SK-N-SH (cell line): ENCODE measurements around the gene AK5. TPM values are rescaled to one million over a fixed set of nuclear protein-coding genes. Genes with fewer than 3 reads are reported as not detected.

Experiments
- CTCF ChIA-PET: fragments of 300-600, 350-600 bp; formaldehyde crosslinking; extraction: SDS; loops from one replicate; lab custom pipeline; 2021; lab: Yijun Ruan, JAX
- POLR2A ChIA-PET: fragments of 350-600 bp; sonication (Branson Sonifier 250); formaldehyde crosslinking; extraction: SDS; loops from one replicate; lab custom pipeline; 2020; ENCODE audit warnings: antibody characterized with exemption, inconsistent platforms; lab: Yijun Ruan, JAX
- DNase-seq: peaks from one replicate; pipeline ENCODE4 v3.0.0; 2012
- H2AFZ ChIP-seq: fragments of 200-600 bp; sonication (generic); 2 replicates; pipeline ENCODE4 v1.8.1; 2016; ENCODE audit warnings: antibody characterized with exemption, mild to moderate bottlenecking, low read depth
- H3F3A ChIP-seq: fragments of 200-600 bp; sonication (generic); replicated peaks from 2 replicates; pipeline ENCODE3; 2016; ENCODE audit warnings: antibody characterized with exemption, mild to moderate bottlenecking; ENCODE audit not compliant: insufficient read depth
- H3K27ac ChIP-seq, 2 experiments: fragments of 200-500 bp in 1 of 2; fragments of 200-600 bp in 1 of 2; sonication (Bioruptor generic) in 1 of 2; sonication (generic), shearing (Covaris generic) in 1 of 2; 2 replicates each; pipeline versions ENCODE4 v1.5.1 to v1.6.1; 2014 to 2016; ENCODE audit warnings: low read depth in 2 of 2, inconsistent platforms in 1 of 2, low read length in 1 of 2, mild to moderate bottlenecking in 1 of 2, mixed read lengths in 1 of 2
- H3K27me3 ChIP-seq: fragments of 200-600 bp; sonication (generic), shearing (Covaris generic); 2 replicates; pipeline ENCODE4 v1.6.1; 2016; ENCODE audit warnings: mixed run types; ENCODE audit not compliant: insufficient read depth
- H3K36me3 ChIP-seq, 2 experiments: fragments of 200-500 bp in 1 of 2; fragments of 200-600 bp in 1 of 2; sonication (Bioruptor generic) in 1 of 2; sonication (generic) in 1 of 2; replicated peaks in 1 of 2; 2 replicates each; pipeline versions ENCODE3 to v1.5.1; 2014 to 2016; ENCODE audit warnings: low read length in 1 of 2, mild to moderate bottlenecking in 1 of 2; ENCODE audit not compliant: insufficient read depth in 2 of 2, control insufficient read depth in 1 of 2
- H3K4me1 ChIP-seq, 2 experiments: fragments of 200-500 bp in 1 of 2; fragments of 200-600 bp in 1 of 2; sonication (Bioruptor generic) in 1 of 2; sonication (generic), shearing (Covaris generic) in 1 of 2; 2 replicates each; pipeline versions ENCODE4 v1.5.1 to v1.6.1; 2014 to 2016; ENCODE audit warnings: low read depth in 1 of 2, low read length in 1 of 2, mixed run types in 1 of 2; ENCODE audit not compliant: insufficient read depth in 2 of 2, control insufficient read depth in 1 of 2
- H3K4me2 ChIP-seq: fragments of 200-600 bp; sonication (generic), shearing (Covaris generic); 2 replicates; pipeline ENCODE4 v1.6.1; 2017; ENCODE audit warnings: mixed run types
- H3K4me3 ChIP-seq, 2 experiments: fragments of 200-500 bp in 1 of 2; fragments of 200-600 bp in 1 of 2; sonication (Bioruptor generic) in 1 of 2; sonication (generic), shearing (Covaris generic) in 1 of 2; 2 replicates each; pipeline versions ENCODE4 v1.5.1 to v1.8.1; 2014 to 2016; ENCODE audit warnings: low read depth in 2 of 2, inconsistent platforms in 1 of 2, low read length in 1 of 2, mild to moderate bottlenecking in 1 of 2, mixed read lengths in 1 of 2, moderate library complexity in 1 of 2
- H3K79me2 ChIP-seq: fragments of 200-600 bp; sonication (generic); 2 replicates; pipeline ENCODE4 v1.8.1; 2017; ENCODE audit warnings: mild to moderate bottlenecking; ENCODE audit not compliant: insufficient read depth
- H3K9ac ChIP-seq: fragments of 200-600 bp; sonication (generic); 2 replicates; pipeline ENCODE4 v1.6.1; 2017; ENCODE audit warnings: mixed run types
- H3K9me2 ChIP-seq: fragments of 200-600 bp; sonication (generic); 2 replicates; pipeline ENCODE4 v1.6.1; 2017; ENCODE audit warnings: mixed run types
- H3K9me3 ChIP-seq: fragments of 200-600 bp; sonication (generic); 2 replicates; pipeline ENCODE4 v1.6.1; 2017; ENCODE audit warnings: mixed run types, mild to moderate bottlenecking, moderate library complexity
- H4K20me1 ChIP-seq: fragments of 200-600 bp; sonication (generic); 2 replicates; pipeline ENCODE4 v1.6.1; 2017; ENCODE audit warnings: mild to moderate bottlenecking, mixed run types; ENCODE audit not compliant: insufficient read depth
- ELF1 ChIP-seq: IDR thresholded peaks from 2 replicates; pipeline ENCODE4 v1.4.0; 2012
- EP300 ChIP-seq, 2 experiments: IDR thresholded peaks; 2 replicates each; pipeline versions ENCODE4 v1.4.0 to v1.6.1; 2012; ENCODE audit warnings: borderline replicate concordance in 1 of 2, low read depth in 1 of 2, low read length in 1 of 2
- EZH2phosphoT487 ChIP-seq: fragments of 200-600 bp; sonication (generic); IDR thresholded peaks from 2 replicates; pipeline ENCODE4 v1.6.1; 2017; ENCODE audit warnings: low read depth, mixed run types, mild to moderate bottlenecking, antibody characterized with exemption, moderate library complexity, borderline replicate concordance
- FOXJ3 ChIP-seq: sonication (generic); formaldehyde crosslinking; IDR thresholded peaks from 2 replicates; pipeline ENCODE4 v1.5.1; 2020; ENCODE audit warnings: mild to moderate bottlenecking, missing genetic modification reagents
- FOXM1 ChIP-seq: IDR thresholded peaks from 2 replicates; pipeline ENCODE4 v1.4.0; 2012; ENCODE audit warnings: low read depth, mild to moderate bottlenecking
- JUND ChIP-seq: IDR thresholded peaks from 2 replicates; pipeline ENCODE4 v1.4.0; 2012
- MEF2A ChIP-seq: IDR thresholded peaks from 2 replicates; pipeline ENCODE4 v1.4.0; 2012; ENCODE audit warnings: low read depth, borderline replicate concordance
- MXI1 ChIP-seq: IDR thresholded peaks from 2 replicates; pipeline ENCODE4 v1.6.1; 2012; ENCODE audit warnings: mild to moderate bottlenecking, low read depth, low read length, improper control_type of control experiment
- NFIC ChIP-seq: IDR thresholded peaks from 2 replicates; pipeline ENCODE4 v1.4.0; 2012; ENCODE audit warnings: borderline replicate concordance
- NRF1 ChIP-seq: IDR thresholded peaks from 2 replicates; pipeline ENCODE4 v1.6.1; 2012; ENCODE audit warnings: low read depth, mild to moderate bottlenecking, low read length
- POLR2AphosphoS5 ChIP-seq: IDR thresholded peaks from 2 replicates; pipeline ENCODE4 v1.6.1; 2012; ENCODE audit warnings: low read depth, low read length
- RAD21 ChIP-seq: IDR thresholded peaks from 2 replicates; pipeline ENCODE4 v1.6.1; 2012; ENCODE audit warnings: mild to moderate bottlenecking, low read length
- RCOR1 ChIP-seq: fragments of 150-350 bp; IDR thresholded peaks from 2 replicates; pipeline ENCODE4 v1.6.1; 2017; ENCODE audit warnings: antibody characterized with exemption, low read length
- RXRA ChIP-seq: IDR thresholded peaks from 2 replicates; pipeline ENCODE4 v1.4.0; 2012; ENCODE audit warnings: low read depth, mild to moderate bottlenecking, borderline replicate concordance
- SMC3 ChIP-seq: IDR thresholded peaks from 2 replicates; pipeline ENCODE4 v1.6.1; 2012; ENCODE audit warnings: low read depth, low read length, improper control_type of control experiment
- TAF1 ChIP-seq: IDR thresholded peaks from 2 replicates; pipeline ENCODE4 v1.6.1; 2012; ENCODE audit warnings: low read depth, mild to moderate bottlenecking, low read length, moderate library complexity, borderline replicate concordance
- TCF12 ChIP-seq: IDR thresholded peaks from 2 replicates; pipeline ENCODE4 v1.4.0; 2012
- WGBS: methylation state at CpG from one replicate; pipeline ENCODE4 v1.1.6; 2017; ENCODE audit warnings: low lambda C conversion rate; 5-methylcytosine and 5-hydroxymethylcytosine counted together
- polyA plus RNA-seq, 3 experiments: library from polyadenylated mRNA; depleted of rRNA; stranded (reverse); fragments of >200 nt; gene quantifications; 2 replicates each; pipeline ENCODE4 v1.2.3, GENCODE V29; 2012
- TF ChIP-seq, protein P1 (sequence below): fragments of 150-350 bp; IDR thresholded peaks from 2 replicates; pipeline ENCODE4 v1.6.1; 2016; ENCODE audit warnings: mild to moderate bottlenecking, low read depth, low read length
- TF ChIP-seq, protein P2 (sequence below): fragments of 150-350 bp; IDR thresholded peaks from 2 replicates; pipeline ENCODE4 v1.6.1; 2017; ENCODE audit warnings: antibody characterized with exemption, low read length, low read depth, borderline replicate concordance
- TF ChIP-seq, protein P3 (sequence below): IDR thresholded peaks from 2 replicates; pipeline ENCODE4 v1.4.0; 2012; ENCODE audit warnings: low read depth, borderline replicate concordance
- TF ChIP-seq, protein P4 (sequence below): IDR thresholded peaks from 2 replicates; pipeline ENCODE4 v1.4.0; 2012; ENCODE audit warnings: low read depth

AK5 gene
- polyA plus RNA-seq, 1 of the 3 experiments (the other 2 are of a cell fraction): 22.9 TPM

DNA sequence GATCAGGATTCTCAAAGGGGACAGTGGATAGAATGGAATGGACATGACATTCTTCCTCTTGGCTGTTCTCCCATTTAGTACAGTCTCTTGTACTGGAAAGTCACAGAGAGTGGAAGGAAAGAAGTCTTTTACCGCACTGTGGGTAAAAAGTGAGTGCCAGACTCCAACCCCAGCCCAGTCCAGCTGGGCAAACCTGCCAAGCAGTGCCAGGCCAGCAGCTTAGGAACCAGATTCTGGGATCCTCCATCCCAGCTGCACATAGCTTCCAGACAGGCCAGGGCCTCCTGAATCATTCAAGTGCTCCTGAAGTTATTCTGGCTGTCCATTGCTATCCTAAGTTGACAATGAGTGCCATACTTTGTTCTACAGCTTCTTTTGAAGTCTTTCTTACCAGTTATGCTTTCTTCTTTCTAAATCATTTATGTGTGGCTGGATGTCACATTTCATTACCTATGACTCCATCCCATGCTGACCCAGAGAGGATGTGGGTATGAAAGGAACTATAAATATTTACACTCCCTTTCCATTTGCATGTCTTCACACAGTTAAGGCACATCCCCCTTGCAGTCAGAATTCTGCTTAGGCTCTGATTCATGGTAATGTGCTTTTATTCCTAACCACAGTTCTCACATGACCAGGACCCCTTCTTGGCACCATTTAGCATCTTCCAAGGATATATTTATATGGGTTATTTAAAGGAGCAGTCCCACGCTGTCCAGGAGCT, 88.9 kb downstream of the AK5 start (continued):
- TF ChIP-seq POLR2AphosphoS5: peak; percentile 63
- no peak for TF ChIP-seq MXI1
- TF ChIP-seq, protein P1, sequence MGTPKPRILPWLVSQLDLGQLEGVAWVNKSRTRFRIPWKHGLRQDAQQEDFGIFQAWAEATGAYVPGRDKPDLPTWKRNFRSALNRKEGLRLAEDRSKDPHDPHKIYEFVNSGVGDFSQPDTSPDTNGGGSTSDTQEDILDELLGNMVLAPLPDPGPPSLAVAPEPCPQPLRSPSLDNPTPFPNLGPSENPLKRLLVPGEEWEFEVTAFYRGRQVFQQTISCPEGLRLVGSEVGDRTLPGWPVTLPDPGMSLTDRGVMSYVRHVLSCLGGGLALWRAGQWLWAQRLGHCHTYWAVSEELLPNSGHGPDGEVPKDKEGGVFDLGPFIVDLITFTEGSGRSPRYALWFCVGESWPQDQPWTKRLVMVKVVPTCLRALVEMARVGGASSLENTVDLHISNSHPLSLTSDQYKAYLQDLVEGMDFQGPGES: no peak
- TF ChIP-seq NFIC: peak; percentile 88
- TF ChIP-seq, protein P2, sequence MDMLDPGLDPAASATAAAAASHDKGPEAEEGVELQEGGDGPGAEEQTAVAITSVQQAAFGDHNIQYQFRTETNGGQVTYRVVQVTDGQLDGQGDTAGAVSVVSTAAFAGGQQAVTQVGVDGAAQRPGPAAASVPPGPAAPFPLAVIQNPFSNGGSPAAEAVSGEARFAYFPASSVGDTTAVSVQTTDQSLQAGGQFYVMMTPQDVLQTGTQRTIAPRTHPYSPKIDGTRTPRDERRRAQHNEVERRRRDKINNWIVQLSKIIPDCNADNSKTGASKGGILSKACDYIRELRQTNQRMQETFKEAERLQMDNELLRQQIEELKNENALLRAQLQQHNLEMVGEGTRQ: no peak
- TF ChIP-seq RXRA: peak; percentile 75; the same call in 1 of the 2 replicates
- no peak for TF ChIP-seq SMC3
- TF ChIP-seq, protein P3, sequence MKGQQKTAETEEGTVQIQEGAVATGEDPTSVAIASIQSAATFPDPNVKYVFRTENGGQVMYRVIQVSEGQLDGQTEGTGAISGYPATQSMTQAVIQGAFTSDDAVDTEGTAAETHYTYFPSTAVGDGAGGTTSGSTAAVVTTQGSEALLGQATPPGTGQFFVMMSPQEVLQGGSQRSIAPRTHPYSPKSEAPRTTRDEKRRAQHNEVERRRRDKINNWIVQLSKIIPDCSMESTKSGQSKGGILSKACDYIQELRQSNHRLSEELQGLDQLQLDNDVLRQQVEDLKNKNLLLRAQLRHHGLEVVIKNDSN: peak; percentile 68; the same call in 1 of the 2 replicates
- no peak for TF ChIP-seq TAF1
- no peak for TF ChIP-seq ELF1
- peak; percentile 68 to 89; a peak in 3 of 4 replicates for TF ChIP-seq EP300 (IDR thresholded peaks at IDR 0.05; ENCODE audit: borderline replicate concordance in 1 of 2, low read depth in 1 of 2, low read length in 1 of 2)
- no peak for TF ChIP-seq FOXJ3 (CRISPR knock-in tag)
- no peak for TF ChIP-seq NRF1
- 0 out of 2 replicates have a peak, but pooled peaks have one; percentile 53 for TF ChIP-seq FOXM1
- TF ChIP-seq EZH2phosphoT487: no peak

DNA sequence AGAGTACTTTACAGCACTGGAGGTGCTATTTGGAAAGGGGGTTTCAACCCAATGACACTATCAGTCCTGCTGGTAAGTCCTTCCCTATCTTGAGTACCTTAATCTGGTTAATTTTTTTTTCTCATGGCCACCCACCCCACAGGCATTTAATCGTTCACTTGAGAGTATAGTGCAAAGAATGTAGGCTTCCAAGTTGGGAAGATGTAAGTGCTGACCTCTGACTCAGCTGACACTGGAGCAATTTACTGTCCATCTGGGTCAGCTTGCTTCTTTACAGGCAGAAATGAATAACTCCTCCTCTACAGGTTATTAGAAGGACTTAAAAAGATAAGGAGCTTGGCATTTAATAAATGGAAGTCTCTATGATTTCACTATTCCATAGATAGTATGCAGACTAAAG, 89.6 kb downstream of the AK5 start:
- no peaks in the 10 kb centered on the region for H3K79me2 ChIP-seq
- H3K4me3 ChIP-seq: no peak overlapping the region
- WGBS: 33% methylated on average over 1 of the region's 1 CpG
- H3K4me2 ChIP-seq: 0 out of 2 replicates have a peak overlapping the region, but pooled peaks have one; percentile 14
- H3F3A ChIP-seq: peaks cover 25% of the 10 kb centered on the region
- ChIA-PET CTCF (no interaction called here), POLR2A (no interaction called here)
- H3K27ac ChIP-seq: peak overlapping the region; percentile 74 to 79; a peak in 3 of 4 replicates
- H3K4me1 ChIP-seq: peaks cover 15 to 16% of the 10 kb centered on the region in 2 experiments
- H4K20me1 ChIP-seq: no peaks in the 10 kb centered on the region
- no peaks in the 10 kb centered on the region for H3K36me3 ChIP-seq
- H2AFZ ChIP-seq: no peak overlapping the region
- H3K9ac ChIP-seq: no peak overlapping the region
- no peak for DNase-seq
- no peaks in the 10 kb centered on the region for H3K9me3 ChIP-seq
- TF ChIP-seq POLR2AphosphoS5 (no peak), RCOR1 (no peak), EZH2phosphoT487 (no peak), JUND (no peak), RAD21 (no peak), FOXM1 (no peak), MEF2A (no peak), TCF12 (no peak), NRF1 (no peak)
- TF ChIP-seq, protein P4, sequence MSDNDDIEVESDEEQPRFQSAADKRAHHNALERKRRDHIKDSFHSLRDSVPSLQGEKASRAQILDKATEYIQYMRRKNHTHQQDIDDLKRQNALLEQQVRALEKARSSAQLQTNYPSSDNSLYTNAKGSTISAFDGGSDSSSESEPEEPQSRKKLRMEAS: no peak
- no peaks in the 10 kb centered on the region for H3K9me2 ChIP-seq
- no peaks in the 10 kb centered on the region for H3K27me3 ChIP-seq
